HG02870 (cell line): Measurements from ENCODE around the gene WARS2.
"Not testable (repeated sequence)": the region's sequence is repeated elsewhere in the genome, so short reads cannot be mapped to it uniquely, and the experiment has no call there.

Source experiments
- ATAC-seq: cut with Tn5 transposase; IDR thresholded peaks from one replicate; pipeline ENCODE4 v1.9.1; 2021; ENCODE audit warnings: mild to moderate bottlenecking, moderate library complexity; ENCODE audit not compliant: unreplicated experiment

WARS2 gene

DNA sequence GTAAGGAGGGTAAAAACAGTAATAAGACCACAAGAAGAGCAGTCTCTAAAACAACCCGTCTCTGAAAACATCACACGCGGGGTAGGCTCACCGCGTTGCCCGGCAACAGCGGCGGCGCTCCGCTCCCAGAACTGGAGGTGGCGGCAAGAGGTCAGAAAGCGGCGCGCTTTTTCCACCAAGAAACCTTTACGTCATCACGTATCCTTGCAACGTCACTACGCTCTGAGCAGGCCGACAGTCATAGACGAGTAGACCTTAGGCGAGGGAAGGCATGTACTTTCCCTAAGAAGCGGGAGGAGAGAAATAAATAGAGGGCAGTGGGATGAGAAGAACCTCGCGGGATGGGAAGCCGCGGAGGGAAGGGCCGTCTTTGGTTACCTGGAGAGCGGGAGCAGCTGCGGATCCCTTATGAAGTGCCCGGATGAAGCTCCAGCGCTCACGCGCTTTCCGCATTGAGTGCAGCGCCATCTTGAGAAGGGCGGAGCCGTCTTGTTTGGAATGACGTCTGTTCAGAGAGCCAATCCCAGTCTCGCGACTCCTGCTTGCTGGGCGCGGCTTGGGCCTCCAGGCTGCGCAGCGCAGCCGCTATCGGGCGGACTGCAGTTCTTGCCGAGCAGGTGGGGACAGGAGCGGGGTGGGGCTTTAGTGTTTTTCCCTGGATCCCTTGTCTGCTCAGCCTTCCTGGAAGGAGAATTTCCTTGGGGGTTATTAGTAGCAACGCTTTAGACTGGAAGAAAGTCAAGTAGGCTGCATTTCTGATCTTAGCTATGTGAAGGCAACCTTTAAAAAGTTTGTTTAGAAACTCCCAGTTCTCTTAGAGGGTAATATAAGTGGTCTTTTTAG lies at the start of gene WARS2:
WARS2 (minus strand) TSS at position 477 of the 843 bp plus-strand sequence; CDS start at position 468, 9 bp downstream.
- peak; percentile 90 for ATAC-seq

DNA sequence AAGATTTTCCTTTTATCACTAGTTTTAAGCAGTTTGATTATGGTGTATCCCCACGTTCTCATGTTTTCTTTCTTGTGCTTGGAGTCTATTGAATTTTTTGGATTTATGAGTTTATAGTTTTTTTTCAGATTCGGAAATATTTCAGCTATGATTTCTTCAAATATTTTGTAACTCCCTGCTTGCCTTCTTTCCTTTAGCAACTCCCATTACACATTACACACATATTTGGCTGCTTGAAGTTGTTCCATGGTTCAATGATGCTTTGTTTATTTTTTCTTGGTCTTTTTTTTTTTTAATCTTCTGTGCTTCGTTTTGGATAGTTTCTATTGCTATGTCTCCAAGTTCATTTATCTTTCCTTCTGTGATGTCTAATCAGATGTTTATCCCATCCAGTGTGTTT lies 48.5 kb upstream of the WARS2 start:
- no peak for ATAC-seq

DNA sequence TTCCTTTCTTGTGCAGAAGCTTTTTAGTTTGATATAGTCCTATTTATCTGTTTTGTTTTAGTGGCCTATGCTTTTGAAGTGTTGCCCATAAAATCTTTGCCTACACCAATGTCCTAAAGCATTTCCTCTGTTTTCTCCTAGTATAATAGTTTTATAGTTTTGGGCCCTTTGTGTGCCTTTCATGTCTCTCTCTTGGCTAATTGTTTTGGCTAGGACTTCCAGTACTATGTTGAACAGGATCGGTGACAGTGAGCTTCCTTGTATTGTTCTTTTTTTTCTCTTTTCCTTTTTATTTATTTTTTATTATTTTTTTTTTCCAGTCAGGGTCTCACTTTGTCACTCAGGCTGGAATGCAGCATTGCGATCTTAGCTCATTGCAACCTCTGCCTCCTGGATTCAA lies 47.0 kb upstream of the WARS2 start:
- ATAC-seq = no peak

DNA sequence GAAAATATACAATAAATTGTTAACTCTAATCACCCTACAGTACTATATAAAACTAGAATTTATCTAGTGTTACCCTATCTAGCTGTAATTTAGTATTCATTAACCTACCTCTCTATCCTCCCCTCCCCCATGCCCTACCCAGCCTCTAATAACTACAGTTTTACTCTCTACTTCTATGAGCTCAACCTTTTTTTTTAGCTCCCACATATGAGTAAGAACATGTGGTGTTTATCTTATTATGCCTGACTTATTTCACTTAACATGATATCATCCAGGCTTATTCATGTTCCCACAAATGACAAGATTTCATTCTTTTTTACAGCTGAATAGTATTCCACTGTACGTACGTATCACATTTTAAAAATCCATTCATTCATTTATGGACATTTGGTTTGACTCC lies 46.0 kb upstream of the WARS2 start:
- ATAC-seq = no peak

DNA sequence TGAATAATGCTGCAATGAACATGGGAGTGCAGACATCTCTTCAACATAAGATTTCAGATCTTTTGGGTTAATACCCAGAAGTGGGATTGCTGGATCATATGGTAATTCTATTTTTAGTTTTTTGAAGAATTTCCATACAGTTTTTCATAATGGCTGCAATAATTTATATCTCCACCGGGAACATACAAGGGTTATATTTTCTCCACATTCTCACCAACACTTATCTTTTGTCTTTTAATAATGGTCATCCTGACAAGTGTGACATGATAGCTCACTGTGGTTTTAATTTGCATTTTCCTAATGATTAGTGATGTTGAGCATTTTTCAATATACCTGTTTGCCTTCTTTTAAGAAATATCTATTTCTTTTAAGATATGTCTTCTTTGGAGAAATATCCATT lies 44.5 kb upstream of the WARS2 start:
- no peak for ATAC-seq

DNA sequence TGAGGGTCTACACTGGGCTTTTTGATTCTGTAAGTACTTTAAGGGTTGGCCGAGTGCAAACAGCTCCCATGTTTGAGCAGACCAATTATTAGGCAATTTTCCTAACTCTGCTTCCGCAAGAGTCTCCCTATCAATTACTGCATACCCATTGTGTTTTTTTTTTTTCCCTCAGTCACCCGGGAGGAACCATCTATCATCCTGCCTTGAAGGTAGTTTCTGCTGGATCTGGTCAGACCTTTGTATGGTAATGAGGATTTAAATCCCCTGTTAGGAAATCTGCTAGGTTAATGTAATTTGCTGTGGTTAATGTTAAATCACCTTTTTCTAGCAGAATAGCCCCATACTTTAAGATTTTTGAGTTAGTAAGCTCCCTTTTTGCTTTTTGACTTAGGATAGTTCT lies 40.8 kb upstream of the WARS2 start:
- ATAC-seq = no peak

DNA sequence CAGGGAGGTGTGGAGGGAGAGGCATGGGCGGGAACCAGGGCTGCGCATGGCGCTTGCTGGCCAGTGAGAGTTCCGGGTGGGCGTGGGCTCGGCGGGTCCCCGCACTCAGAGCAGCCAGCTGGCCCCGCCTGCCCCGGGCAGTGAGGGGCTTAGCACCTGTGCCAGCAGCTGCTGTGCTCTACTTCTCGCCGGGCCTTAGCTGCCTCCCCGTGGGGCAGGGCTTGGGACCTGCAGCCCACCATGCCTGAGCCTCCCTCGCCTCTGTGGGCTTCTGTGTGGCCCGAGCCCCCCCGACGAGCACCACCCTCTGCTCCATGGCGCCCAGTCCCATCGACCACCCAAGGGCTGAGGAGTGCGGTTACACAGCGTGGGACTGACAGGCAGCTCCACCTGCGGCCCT lies 38.6 kb upstream of the WARS2 start:
- no peak for ATAC-seq

DNA sequence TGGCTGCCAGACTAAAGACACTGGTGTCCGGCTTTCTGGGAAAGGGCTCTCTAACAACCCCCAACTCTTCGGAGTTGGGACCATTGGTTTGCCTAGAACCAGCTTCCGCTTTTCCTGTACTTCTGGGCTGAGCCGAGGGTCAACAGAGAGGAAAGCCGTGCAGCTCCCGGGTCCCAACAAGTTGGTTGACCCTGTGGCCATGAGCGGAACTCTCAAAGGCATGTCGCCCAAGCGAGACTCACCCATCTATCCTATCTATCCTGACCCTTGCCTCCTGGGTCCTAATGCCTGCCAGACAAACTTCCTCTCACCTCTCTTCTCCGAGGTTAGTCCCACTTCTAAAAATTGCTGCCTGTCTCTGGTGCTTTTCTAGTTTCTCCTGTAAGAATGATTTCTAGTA lies 32.5 kb upstream of the WARS2 start:
- ATAC-seq = not testable (repeated sequence)

DNA sequence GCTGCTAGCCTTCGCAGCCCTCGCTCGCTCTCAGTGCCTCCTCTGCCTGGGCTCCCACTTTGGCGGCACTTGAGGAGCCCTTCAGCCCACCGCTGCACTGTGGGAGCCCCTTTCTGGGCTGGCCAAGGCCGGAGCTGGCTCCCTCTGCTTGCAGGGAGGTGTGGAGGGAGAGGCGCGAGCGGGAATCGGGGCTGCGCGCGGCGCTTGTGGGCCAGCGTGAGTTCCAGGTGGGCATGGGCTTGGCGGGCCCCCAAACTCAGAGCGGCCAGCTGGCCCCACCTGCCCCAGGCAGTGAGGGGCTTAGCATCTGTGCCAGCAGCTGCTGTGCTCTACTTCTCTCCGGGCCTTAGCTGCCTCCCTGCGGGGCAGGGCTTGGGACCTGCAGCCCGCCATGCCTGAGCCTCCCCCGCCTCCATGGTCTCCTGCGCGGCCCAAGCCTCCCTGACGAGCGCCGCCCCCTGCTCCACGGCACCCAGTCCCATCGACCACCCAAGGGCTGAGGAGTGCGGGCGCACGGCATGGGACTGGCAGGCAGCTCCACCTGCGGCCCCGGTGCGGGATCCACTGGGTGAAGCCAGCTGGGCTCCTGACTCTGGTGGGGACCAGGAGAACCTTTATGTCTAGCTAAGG lies 31.0 kb upstream of the WARS2 start:
- not testable (repeated sequence) for ATAC-seq

DNA sequence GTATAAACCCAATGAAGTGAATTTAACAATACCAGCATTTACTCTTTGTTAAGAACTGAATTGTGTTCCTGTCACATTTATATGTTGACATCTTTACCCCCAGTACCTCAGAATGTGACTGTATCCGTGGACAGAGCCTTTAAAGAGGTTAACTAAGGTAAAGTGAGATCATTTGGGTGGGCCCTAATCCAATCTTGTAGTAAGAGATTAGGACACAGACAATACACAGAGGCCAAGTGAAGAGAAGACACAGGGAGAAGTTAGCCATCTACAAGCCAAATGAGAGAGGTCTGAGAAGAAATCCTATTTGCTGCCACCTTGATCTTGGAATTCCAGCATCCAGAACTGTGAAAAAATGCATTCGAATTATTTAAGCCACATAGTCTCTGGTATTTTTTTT lies 22.9 kb upstream of the WARS2 start:
- ATAC-seq = no peak

DNA sequence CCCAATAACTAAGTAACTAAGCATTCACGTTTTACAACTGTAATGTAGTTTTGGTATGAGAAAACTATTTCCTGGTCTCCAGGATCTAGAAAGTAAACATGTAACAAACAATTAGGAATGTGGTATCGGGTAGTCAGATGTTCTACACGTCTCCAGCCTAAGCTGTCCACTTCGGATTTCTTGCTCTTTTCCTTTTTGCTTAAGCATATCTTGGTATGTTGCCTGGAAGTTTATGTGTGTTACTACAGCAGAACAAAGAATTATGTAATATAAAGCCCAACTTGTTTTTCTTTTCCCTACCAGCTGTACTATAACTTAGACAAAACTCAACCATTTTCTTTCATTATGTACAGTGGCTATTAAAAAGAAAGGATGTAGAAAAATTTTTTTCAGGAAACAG lies 20.4 kb upstream of the WARS2 start:
- no peak for ATAC-seq

DNA sequence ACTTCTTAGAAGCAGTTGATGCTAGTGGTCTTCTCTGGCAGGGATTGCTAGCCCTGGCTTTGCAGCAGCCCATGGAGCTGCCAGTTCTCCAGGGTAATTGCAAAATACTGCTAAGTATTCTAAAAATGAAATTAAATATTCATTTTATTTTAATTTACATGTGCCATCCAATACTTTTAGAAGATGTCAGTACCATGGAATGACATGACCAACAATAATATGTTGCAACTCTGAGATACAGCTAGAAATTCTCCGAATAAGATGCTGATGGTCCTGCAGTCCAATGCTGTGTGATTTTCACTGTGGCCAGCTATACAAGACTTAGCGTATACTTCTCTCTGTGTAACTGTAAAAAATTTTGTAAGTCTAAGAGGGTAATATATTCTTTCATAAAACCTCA lies 20.0 kb upstream of the WARS2 start:
- no peak for ATAC-seq

DNA sequence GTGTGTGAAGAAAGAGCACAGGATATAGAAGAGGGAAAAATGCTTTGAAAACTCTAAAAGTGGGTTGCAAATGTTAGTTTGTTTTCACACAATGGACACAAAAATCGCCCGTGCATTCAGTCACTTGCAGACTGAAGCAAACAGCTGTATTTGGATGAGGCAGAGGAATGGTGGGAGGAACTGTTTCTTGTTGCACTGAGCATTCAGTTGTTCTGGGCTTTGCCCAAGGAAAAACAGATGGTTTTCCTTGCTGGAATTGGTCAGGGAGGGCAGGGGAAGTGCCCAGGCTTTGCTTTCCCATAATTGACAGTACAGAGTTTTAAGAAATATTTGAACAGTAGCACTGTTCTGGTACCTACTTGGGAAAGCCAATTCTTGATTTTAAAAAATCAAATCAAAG lies 19.5 kb upstream of the WARS2 start:
- no peak for ATAC-seq

DNA sequence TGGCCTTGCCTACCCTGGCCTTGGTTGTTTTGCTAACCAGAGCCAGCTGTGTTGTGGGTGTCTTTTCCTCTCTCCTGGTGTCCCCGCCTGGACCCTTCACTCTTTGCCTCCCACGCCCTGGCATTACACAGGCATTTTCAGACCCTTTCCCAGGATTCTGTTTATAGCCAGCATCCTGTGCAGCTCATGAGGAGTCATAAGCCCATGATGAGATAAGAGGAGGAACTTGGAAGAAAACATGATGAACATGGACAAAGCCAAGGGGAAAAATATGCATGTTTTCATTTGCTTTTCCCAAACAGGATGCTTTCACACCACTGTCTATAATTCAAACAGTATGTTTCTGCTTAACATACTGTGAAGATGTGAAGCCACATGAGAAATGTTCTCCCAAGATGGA lies 18.7 kb upstream of the WARS2 start:
- ATAC-seq = no peak

DNA sequence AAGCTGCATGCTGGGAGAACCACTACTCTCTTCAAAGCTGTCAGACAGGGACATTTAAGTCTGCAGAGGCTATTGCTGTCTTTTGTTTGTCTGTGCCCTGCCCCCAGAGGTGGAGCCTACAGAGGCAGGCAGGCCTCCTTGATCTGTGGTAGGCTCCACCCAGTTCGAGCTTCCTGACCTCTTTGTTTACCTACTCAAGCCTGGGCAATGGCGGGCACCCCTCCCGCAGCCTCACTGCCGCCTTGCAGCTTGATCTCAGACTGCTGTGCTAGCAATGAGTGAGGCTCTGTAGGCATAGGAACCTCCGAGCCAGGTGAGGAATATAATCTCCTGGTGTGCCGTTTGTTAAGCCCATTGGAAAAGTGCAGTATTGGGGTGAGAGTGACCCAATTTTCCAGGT lies 16.3 kb upstream of the WARS2 start:
- ATAC-seq = not testable (repeated sequence)

DNA sequence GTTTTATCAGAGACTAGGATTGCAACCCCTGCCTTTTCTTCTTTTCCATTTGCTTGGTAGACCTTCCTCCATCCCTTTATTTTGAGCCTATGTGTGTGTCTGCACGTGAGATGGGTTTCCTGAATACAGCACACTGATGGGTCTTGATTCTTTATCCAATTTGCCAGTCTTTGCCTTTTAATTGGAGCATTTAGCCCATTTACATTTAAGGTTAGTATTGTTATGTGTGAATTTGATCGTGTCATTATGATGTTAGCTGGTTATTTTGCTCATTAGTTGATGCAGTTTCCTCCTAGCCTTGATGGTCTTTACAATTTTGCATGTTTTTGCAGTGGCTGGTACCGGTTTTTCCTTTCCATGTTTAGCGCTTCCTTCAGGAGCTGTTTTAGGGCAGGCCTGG lies 14.6 kb upstream of the WARS2 start:
- ATAC-seq = not testable (repeated sequence)

DNA sequence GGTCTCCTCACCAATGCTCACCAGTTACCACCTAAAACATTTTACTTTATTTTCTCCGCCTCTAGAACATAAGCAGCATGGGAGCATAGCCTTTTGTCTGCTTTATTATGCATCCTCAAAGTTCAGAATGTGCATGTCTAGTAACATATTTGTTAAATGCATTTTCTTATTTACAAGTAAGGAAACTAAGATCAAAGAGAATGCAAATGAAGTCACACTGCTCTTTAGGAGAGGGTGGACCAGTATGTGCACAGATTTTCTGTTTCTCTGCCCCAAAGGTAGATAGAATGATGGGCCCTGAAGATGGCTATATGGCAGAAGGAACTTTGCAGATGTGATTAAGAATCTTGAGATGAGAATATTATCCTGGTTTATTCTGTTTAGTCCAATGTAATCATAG lies 9.7 kb upstream of the WARS2 start:
- no peak for ATAC-seq

DNA sequence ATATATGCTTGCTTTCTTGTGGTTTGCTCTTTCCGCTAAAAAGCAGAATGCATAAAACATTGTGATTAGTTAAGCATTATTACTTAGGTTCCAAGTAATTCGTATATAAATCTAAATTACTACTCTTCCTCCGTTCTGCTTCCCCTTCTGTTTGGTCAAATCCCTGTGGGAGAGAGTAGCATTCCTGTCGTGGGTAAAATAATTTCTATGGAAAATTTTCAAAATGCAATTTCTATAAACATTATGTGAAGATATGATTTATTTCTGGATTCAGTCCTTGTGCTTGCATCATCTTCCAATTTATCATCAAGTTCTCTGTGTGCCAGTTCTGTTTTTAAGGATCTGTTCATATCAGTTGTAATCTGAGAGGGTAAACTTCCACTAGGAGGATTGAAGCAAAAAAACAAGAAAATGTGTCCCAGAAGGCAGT lies 7.2 kb upstream of the WARS2 start:
- ATAC-seq = no peak

DNA sequence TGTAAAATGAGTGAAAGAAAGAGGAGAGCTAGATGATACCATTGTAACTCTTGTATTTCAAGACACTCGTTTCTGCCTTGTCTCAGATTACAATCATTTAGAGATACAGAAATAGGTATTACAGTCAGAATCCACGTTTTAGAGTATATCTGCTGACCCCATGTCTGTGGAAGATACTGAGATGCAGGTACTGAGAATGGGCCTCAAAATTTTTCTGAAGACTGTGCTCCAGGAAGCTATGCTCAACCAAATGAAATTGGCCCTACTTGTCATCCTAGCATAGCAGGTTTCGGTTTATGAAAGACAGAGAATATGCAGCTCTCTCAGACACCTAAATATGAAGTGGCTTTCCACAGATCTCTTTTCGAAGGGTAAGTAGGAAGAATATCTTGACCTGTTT lies 6.0 kb upstream of the WARS2 start:
- ATAC-seq = peak; percentile 66

DNA sequence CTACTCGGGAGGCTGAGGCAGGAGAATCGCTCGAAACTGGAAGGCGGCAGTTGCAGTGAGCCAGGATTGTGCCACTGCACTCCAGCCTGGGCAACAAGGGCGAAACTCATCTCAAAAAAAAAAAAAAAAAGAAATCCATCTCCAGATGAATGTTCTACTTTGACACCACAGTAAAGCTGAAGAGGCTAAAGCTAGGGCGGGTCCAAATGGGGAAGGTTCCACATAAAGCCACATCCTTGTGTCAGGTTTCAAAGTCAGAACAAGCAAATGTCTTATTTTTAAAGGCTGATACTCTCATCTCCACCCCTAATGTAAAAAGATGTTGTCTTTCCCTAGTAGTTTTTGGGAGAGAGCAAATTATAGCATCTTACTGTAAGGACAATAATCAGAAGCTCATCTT lies 4.4 kb upstream of the WARS2 start:
- no peak for ATAC-seq

DNA sequence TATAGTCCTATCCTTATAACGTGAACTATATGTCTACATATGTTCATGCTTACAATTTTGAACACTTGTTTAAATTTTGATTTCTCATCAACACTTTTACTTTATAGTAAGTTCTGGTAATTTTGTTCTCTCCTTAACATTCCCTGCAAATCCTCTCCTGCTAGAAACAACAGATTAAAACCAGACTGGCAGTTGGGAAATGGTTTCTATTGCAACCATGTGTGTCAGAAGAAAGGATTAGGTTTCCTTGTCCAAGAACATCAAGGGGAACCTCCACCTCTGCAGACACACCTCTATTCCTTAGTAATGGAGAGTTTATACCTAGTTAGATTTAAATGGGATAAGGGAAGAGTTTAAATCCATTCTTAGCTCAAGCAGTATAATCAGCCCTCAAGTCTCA lies 3.3 kb upstream of the WARS2 start:
- no peak for ATAC-seq

DNA sequence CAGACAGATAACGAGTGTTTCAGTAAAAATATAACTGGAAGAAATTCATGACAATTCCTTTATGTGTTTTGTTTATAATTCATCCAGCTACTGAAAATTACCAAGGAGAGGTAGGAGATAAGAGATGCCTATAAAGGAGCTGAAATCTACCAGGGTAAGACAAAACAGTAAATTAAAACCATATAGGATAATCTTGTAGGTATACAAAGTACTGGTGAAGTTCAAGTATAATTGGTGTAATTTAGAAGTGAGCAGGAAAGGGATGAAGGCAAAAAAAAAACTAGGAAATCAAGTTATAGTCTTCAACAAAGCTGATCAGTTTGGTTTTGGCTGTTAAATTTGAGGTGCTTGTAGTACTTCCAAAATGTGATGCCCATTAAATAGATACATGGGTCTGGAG lies 1.2 kb upstream of the WARS2 start:
- no peak for ATAC-seq

DNA sequence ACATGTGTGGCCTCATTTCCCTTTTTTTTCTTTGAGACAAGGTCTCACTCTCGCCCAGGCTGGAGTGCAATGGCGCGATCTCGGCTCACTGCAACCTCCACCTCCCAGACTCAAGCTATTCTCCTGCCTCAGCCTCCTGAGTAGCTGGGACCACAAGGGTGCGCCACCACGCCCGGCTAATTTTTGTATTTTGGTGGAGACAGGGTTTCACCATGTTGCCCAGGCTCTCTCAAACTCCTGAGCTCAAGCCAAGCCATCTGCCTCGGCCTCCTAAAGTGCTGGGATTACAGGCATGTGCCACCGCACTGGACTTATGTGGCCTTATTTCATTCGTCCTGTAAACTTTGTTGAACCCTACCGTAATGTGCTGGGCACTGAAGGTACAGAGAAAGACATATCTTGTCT lies 569 bp upstream of the WARS2 start:
- no peak for ATAC-seq
